H9 (cell line): Measurements from ENCODE around the gene SMIM32. TPM values are rescaled to one million over a fixed set of nuclear protein-coding genes. Genes with fewer than 3 reads are reported as not detected.

Source experiments
- DNase-seq: peaks from one replicate; pipeline ENCODE4 v3.0.0-alpha.2; 2017
- H2AFZ ChIP-seq: one replicate; pipeline ENCODE4 v1.6.1; 2013; ENCODE audit warnings: mild to moderate bottlenecking, low read length, control low read depth, moderate library complexity
- H2AK5ac ChIP-seq: 2 replicates; pipeline ENCODE4 v1.6.1; 2013; ENCODE audit warnings: low read length, control low read depth, mixed read lengths; ENCODE audit not compliant: insufficient read length
- H2BK120ac ChIP-seq: one replicate; pipeline ENCODE4 v1.6.1; 2013; ENCODE audit warnings: low read depth, mild to moderate bottlenecking, low read length, control low read depth, inconsistent platforms; ENCODE audit not compliant: poor library complexity, severe bottlenecking
- H2BK12ac ChIP-seq: 2 replicates; pipeline ENCODE4 v1.6.1; 2013; ENCODE audit warnings: low read length, control low read depth, mixed read lengths, low read depth; ENCODE audit not compliant: insufficient read length
- H2BK15ac ChIP-seq: 2 replicates; pipeline ENCODE4 v1.6.1; 2013; ENCODE audit warnings: low read depth, low read length, control low read depth
- H2BK20ac ChIP-seq: one replicate; pipeline ENCODE4 v1.6.1; 2013; ENCODE audit warnings: low read depth, mild to moderate bottlenecking, low read length, control low read depth, inconsistent platforms; ENCODE audit not compliant: poor library complexity, severe bottlenecking
- H2BK5ac ChIP-seq: 2 replicates; pipeline ENCODE4 v1.6.1; 2013; ENCODE audit warnings: low read length, control low read depth, mixed read lengths; ENCODE audit not compliant: insufficient read length
- H3K14ac ChIP-seq: 2 replicates; pipeline ENCODE4 v1.6.1; 2013; ENCODE audit warnings: low read length, control low read depth; ENCODE audit not compliant: insufficient read depth
- H3K18ac ChIP-seq: 2 replicates; pipeline ENCODE4 v1.6.1; 2013; ENCODE audit warnings: low read depth, mild to moderate bottlenecking, mixed read lengths, low read length, control low read depth; ENCODE audit not compliant: insufficient read length
- H3K23ac ChIP-seq: 2 replicates; pipeline ENCODE4 v1.6.1; 2013; ENCODE audit warnings: low read length, control low read depth, mixed read lengths, low read depth; ENCODE audit not compliant: insufficient read length
- H3K23me2 ChIP-seq: 2 replicates; pipeline ENCODE4 v1.6.1; 2013; ENCODE audit warnings: low read depth, mild to moderate bottlenecking, mixed read lengths, low read length, control low read depth; ENCODE audit not compliant: insufficient read length, poor library complexity, severe bottlenecking
- H3K27ac ChIP-seq: 2 replicates; pipeline ENCODE4 v1.5.1; 2013; ENCODE audit warnings: low read length, control low read depth, mixed read lengths, low read depth; ENCODE audit not compliant: insufficient read length
- H3K27me3 ChIP-seq: 2 replicates; pipeline ENCODE4 v1.6.1; 2013; ENCODE audit warnings: low read length, control low read depth, inconsistent platforms; ENCODE audit not compliant: insufficient read depth
- H3K4ac ChIP-seq: 2 replicates; pipeline ENCODE4 v1.6.1; 2013; ENCODE audit warnings: low read depth, mild to moderate bottlenecking, control low read depth, inconsistent platforms, low read length, moderate library complexity
- H3K4me1 ChIP-seq: 2 replicates; pipeline ENCODE4 v1.6.1; 2013; ENCODE audit warnings: low read length, control low read depth, inconsistent platforms; ENCODE audit not compliant: insufficient read depth
- H3K4me2 ChIP-seq: 2 replicates; pipeline ENCODE4 v1.6.1; 2013; ENCODE audit warnings: low read length, control low read depth, mixed read lengths; ENCODE audit not compliant: insufficient read length, insufficient read depth
- H3K56ac ChIP-seq: 2 replicates; pipeline ENCODE4 v1.6.1; 2013; ENCODE audit warnings: low read depth, mild to moderate bottlenecking, mixed read lengths, low read length, control low read depth; ENCODE audit not compliant: insufficient read length
- H3K79me1 ChIP-seq: 2 replicates; pipeline ENCODE4 v1.6.1; 2013; ENCODE audit warnings: low read depth, mild to moderate bottlenecking, moderate library complexity, low read length, control low read depth, inconsistent platforms; ENCODE audit not compliant: insufficient read depth, poor library complexity, severe bottlenecking
- H3K79me2 ChIP-seq: 2 replicates; pipeline ENCODE4 v1.6.1; 2013; ENCODE audit warnings: low read length, control low read depth, inconsistent platforms; ENCODE audit not compliant: insufficient read depth
- H3K9ac ChIP-seq: 2 replicates; pipeline ENCODE4 v1.6.1; 2013; ENCODE audit warnings: low read length, control low read depth, mixed read lengths; ENCODE audit not compliant: insufficient read length; ENCODE audit errors: extremely low read depth
- H3K9me3 ChIP-seq: one replicate; pipeline ENCODE4 v1.6.1; 2013; ENCODE audit warnings: low read depth, low read length, inconsistent platforms; ENCODE audit not compliant: control insufficient read depth
- H3T11ph ChIP-seq: one replicate; pipeline ENCODE4 v1.6.1; 2013; ENCODE audit warnings: mild to moderate bottlenecking, low read length, control low read depth, inconsistent platforms
- H4K20me1 ChIP-seq: one replicate; pipeline ENCODE4 v1.6.1; 2013; ENCODE audit not compliant: control insufficient read depth, insufficient read length, insufficient read depth
- H4K5ac ChIP-seq: 2 replicates; pipeline ENCODE4 v1.6.1; 2013; ENCODE audit warnings: low read depth, mild to moderate bottlenecking, mixed read lengths, low read length, control low read depth; ENCODE audit not compliant: insufficient read length
- H4K8ac ChIP-seq: replicated peaks from 2 replicates; pipeline ENCODE4 v1.6.1; 2013; ENCODE audit warnings: low read length, control low read depth, mixed read lengths, low read depth; ENCODE audit not compliant: insufficient read length
- H4K91ac ChIP-seq: 2 replicates; pipeline ENCODE4 v1.6.1; 2013; ENCODE audit warnings: low read depth, mild to moderate bottlenecking, moderate library complexity, mixed read lengths, low read length, control low read depth; ENCODE audit not compliant: insufficient read length
- H3K27ac Mint-ChIP-seq, 3 experiments: 2 replicates in 2 of 3; 3 replicates in 1 of 3; pipeline ENCODE4 v1.8.0; 2020 to 2021; ENCODE audit warnings: mixed read lengths in 3 of 3, mild to moderate bottlenecking in 1 of 3, moderate library complexity in 1 of 3
- H3K27me3 Mint-ChIP-seq: 2 replicates; pipeline ENCODE4 v1.8.0; 2021; ENCODE audit warnings: low read depth, mild to moderate bottlenecking, moderate library complexity, mixed read lengths
- H3K36me3 Mint-ChIP-seq, 3 experiments: 2 replicates in 2 of 3; 3 replicates in 1 of 3; pipeline ENCODE4 v1.8.0; 2020 to 2021; ENCODE audit warnings: low read depth in 3 of 3, mixed read lengths in 3 of 3; ENCODE audit not compliant: insufficient read depth in 1 of 3
- H3K4me1 Mint-ChIP-seq, 2 experiments: 2 replicates each; pipeline ENCODE4 v1.8.0; 2020; ENCODE audit warnings: mixed read lengths in 2 of 2
- H3K4me3 Mint-ChIP-seq, 2 experiments: 2 replicates in 1 of 2; 3 replicates in 1 of 2; pipeline ENCODE4 v1.8.0; 2020 to 2021; ENCODE audit warnings: mild to moderate bottlenecking in 2 of 2, mixed read lengths in 2 of 2, moderate library complexity in 1 of 2
- H3K9me3 Mint-ChIP-seq, 2 experiments: 2 replicates in 1 of 2; 3 replicates in 1 of 2; pipeline ENCODE4 v1.8.0; 2020; ENCODE audit warnings: mild to moderate bottlenecking in 2 of 2, mixed read lengths in 2 of 2, moderate library complexity in 1 of 2
- WGBS: extraction: QIAGEN DNeasy Blood & Tissue Kit; methylation state at CpG from one replicate; pipeline ENCODE4 v1.1.7; 2013; ENCODE audit warnings: missing lambda C conversion rate, low lambda C conversion rate, mixed read lengths; ENCODE audit not compliant: insufficient read length; ENCODE audit errors: extremely low coverage; 5-methylcytosine and 5-hydroxymethylcytosine counted together
- total RNA-seq: library from RNA; stranded (reverse); gene quantifications from 2 replicates; pipeline ENCODE4 v1.2.1, GENCODE V29; 2021
- TF ChIP-seq, protein P1 (sequence below): fragments of 200-600 bp; sonication (generic); conservative IDR thresholded peaks from 3 replicates; pipeline ENCODE4 v1.8.0; 2021; ENCODE audit warnings: antibody characterized with exemption, mild to moderate bottlenecking

SMIM32 gene
- total RNA-seq, 1 experiment from 2014 or later, result not detected

DNA sequence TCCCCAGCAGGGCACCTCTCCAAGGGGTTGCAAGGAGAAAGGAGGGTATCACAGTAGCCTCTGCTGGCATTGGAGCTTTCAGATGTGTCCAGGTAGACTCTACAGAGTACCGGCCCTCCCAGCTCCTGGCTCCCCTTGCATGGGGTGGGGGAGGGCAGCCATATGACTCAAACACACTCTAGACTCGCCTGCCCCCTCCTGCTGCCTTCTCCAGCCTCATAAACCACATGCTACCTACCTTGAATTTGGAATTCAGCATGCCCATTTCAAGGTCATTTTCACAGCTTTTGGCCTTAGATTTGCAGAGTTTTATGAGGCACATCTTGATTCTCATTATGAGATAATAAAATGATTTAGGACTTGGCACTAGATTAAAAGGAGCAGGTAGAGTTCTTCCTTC is 32.8 kb upstream of the SMIM32 start:
- H4K8ac ChIP-seq, result no peak overlapping the region
- WGBS, result no CpG with 5 or more reads among the region's 2 CpGs
- TF ChIP-seq, protein P1, sequence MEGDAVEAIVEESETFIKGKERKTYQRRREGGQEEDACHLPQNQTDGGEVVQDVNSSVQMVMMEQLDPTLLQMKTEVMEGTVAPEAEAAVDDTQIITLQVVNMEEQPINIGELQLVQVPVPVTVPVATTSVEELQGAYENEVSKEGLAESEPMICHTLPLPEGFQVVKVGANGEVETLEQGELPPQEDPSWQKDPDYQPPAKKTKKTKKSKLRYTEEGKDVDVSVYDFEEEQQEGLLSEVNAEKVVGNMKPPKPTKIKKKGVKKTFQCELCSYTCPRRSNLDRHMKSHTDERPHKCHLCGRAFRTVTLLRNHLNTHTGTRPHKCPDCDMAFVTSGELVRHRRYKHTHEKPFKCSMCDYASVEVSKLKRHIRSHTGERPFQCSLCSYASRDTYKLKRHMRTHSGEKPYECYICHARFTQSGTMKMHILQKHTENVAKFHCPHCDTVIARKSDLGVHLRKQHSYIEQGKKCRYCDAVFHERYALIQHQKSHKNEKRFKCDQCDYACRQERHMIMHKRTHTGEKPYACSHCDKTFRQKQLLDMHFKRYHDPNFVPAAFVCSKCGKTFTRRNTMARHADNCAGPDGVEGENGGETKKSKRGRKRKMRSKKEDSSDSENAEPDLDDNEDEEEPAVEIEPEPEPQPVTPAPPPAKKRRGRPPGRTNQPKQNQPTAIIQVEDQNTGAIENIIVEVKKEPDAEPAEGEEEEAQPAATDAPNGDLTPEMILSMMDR, result no peak
- Mint-ChIP-seq H3K27ac (no peak overlapping the region; a peak in 1 of 7 replicates), H3K4me1 (peaks cover 49 to 50% of the 10 kb centered on the region in 2 experiments), H3K27me3 (peaks cover 27% of the 10 kb centered on the region), H3K36me3 (peaks cover 0 to 4% (median 0%) of the 10 kb centered on the region in 3 experiments; a peak in 3 of 7 replicates), H3K4me3 (no peak overlapping the region), H3K9me3 (peaks cover 7 to 10% of the 10 kb centered on the region in 2 experiments)
- H3K4me2 ChIP-seq, result no peak overlapping the region
- H3K27ac ChIP-seq, result no peak overlapping the region
- no peaks in the 10 kb centered on the region for H3K9me3 ChIP-seq
- no peak overlapping the region for H3K14ac ChIP-seq
- no peaks in the 10 kb centered on the region for H3K23me2 ChIP-seq
- H2BK120ac ChIP-seq, result no peak overlapping the region
- no peak overlapping the region for H3T11ph ChIP-seq
- no peak for DNase-seq
- H4K20me1 ChIP-seq, result no peaks in the 10 kb centered on the region
- H3K18ac ChIP-seq, result no peak overlapping the region
- H3K56ac ChIP-seq, result no peak overlapping the region
- no peak overlapping the region for H2AFZ ChIP-seq
- H2BK5ac ChIP-seq, result no peak overlapping the region
- H3K27me3 ChIP-seq, result no peaks in the 10 kb centered on the region
- no peak overlapping the region for H2AK5ac ChIP-seq
- no peak overlapping the region for H2BK15ac ChIP-seq
- no peaks in the 10 kb centered on the region for H3K79me1 ChIP-seq
- no peak overlapping the region for H2BK20ac ChIP-seq
- H2BK12ac ChIP-seq, result no peak overlapping the region
- H3K79me2 ChIP-seq, result no peaks in the 10 kb centered on the region
- no peaks in the 10 kb centered on the region; the same call in 1 of the 2 replicates for H3K4me1 ChIP-seq
- no peak overlapping the region for H3K9ac ChIP-seq
- no peak overlapping the region for H3K4ac ChIP-seq
- no peak overlapping the region for H4K91ac ChIP-seq
- H3K23ac ChIP-seq, result no peak overlapping the region
- no peak overlapping the region for H4K5ac ChIP-seq
